ENCODE measurements around the gene EFNA2.
"Not testable (repeated sequence)": the region's sequence is repeated elsewhere in the genome, so short reads cannot be mapped to it uniquely, and the experiment has no call there.

EFNA2 gene

GRCh38 chr19:1332208-1332607 is 46.5 kb downstream of the EFNA2 start:
- ATAC-seq; H3K4me1 Mint-ChIP-seq; H3K36me3 Mint-ChIP-seq (ENCODE audit: low read depth); H3K27ac Mint-ChIP-seq; H3K9me3 Mint-ChIP-seq; H3K4me3 Mint-ChIP-seq; DNase-seq: not testable (repeated sequence)
- H3K27me3 Mint-ChIP-seq = peaks cover 14% of the 10 kb centered on the region

- no peaks in the 10 kb centered on the region for H3K36me3 Mint-ChIP-seq (ENCODE audit: low read depth)
- peaks cover 3% of the 10 kb centered on the region for H3K27me3 Mint-ChIP-seq
- H3K27ac Mint-ChIP-seq = no peak overlapping the region
- H3K4me3 Mint-ChIP-seq = no peak overlapping the region
- ATAC-seq (no peak), DNase-seq (no peak)
- no peaks in the 10 kb centered on the region for H3K9me3 Mint-ChIP-seq
- H3K4me1 Mint-ChIP-seq = no peaks in the 10 kb centered on the region
Measured at GRCh38 chr19:1336079-1336684, 50.5 kb downstream of the EFNA2 start.

GRCh38 chr19:1340681-1341469 is 55.2 kb downstream of the EFNA2 start:
- DNase-seq (no peak), ATAC-seq (no peak)
- Mint-ChIP-seq H3K27ac (no peak overlapping the region), H3K27me3 (peaks cover 2% of the 10 kb centered on the region), H3K36me3 (ENCODE audit: low read depth) (no peaks in the 10 kb centered on the region), H3K4me1 (peaks cover 9% of the 10 kb centered on the region), H3K9me3 (no peaks in the 10 kb centered on the region), H3K4me3 (no peak overlapping the region)

GRCh38 chr19:1343041-1343440 is 57.4 kb downstream of the EFNA2 start:
- H3K4me3 Mint-ChIP-seq = no peak overlapping the region
- H3K36me3 Mint-ChIP-seq (ENCODE audit: low read depth) = no peaks in the 10 kb centered on the region
- peaks cover 2% of the 10 kb centered on the region for H3K27me3 Mint-ChIP-seq
- no peak for DNase-seq
- peaks cover 9% of the 10 kb centered on the region for H3K4me1 Mint-ChIP-seq
- ATAC-seq = no peak
- H3K27ac Mint-ChIP-seq = no peak overlapping the region
- H3K9me3 Mint-ChIP-seq = no peaks in the 10 kb centered on the region

GRCh38 chr19:1349211-1349610 is 63.5 kb downstream of the EFNA2 start:
- DNase-seq = no peak
- H3K4me1 Mint-ChIP-seq = peaks cover 11% of the 10 kb centered on the region
- ATAC-seq = no peak
- no peaks in the 10 kb centered on the region for H3K9me3 Mint-ChIP-seq
- no peaks in the 10 kb centered on the region for H3K27me3 Mint-ChIP-seq
- H3K4me3 Mint-ChIP-seq = no peak overlapping the region
- no peaks in the 10 kb centered on the region for H3K36me3 Mint-ChIP-seq (ENCODE audit: low read depth)
- no peak overlapping the region for H3K27ac Mint-ChIP-seq

- DNase-seq = no peak
- H3K27ac Mint-ChIP-seq = no peak overlapping the region
- peaks cover 11% of the 10 kb centered on the region for H3K4me1 Mint-ChIP-seq
- H3K36me3 Mint-ChIP-seq (ENCODE audit: low read depth) = peaks cover 1% of the 10 kb centered on the region
- no peaks in the 10 kb centered on the region for H3K27me3 Mint-ChIP-seq
- no peaks in the 10 kb centered on the region for H3K9me3 Mint-ChIP-seq
- ATAC-seq = no peak
- no peak overlapping the region for H3K4me3 Mint-ChIP-seq
Measured at GRCh38 chr19:1350867-1351266, 65.2 kb downstream of the EFNA2 start.

Data from activated naive CD8-positive, alpha-beta T cell treated with anti-CD3 and anti-CD28 coated beads, Interleukin-2, amount 50 U/mL, for 24 hours (primary cell).